HepG2 (cell line): ENCODE measurements around the gene ATRAID. TPM values are rescaled to one million over a fixed set of nuclear protein-coding genes. Genes with fewer than 3 reads are reported as not detected.

Experiments used
- AGO1 ChIP-seq: fragments of 200-400 bp; formaldehyde crosslinking; IDR thresholded peaks from 2 replicates; pipeline ENCODE4 v1.6.1; 2017; ENCODE audit warnings: mild to moderate bottlenecking, low read depth, low read length, moderate library complexity; ENCODE audit not compliant: poor library complexity, severe bottlenecking
- BRCA1 ChIP-seq: sonication (generic); formaldehyde crosslinking; IDR thresholded peaks from 2 replicates; pipeline ENCODE4 v1.4.0; 2020; ENCODE audit warnings: missing genetic modification reagents
- RARG ChIP-seq: sonication (generic); formaldehyde crosslinking; IDR thresholded peaks from 2 replicates; pipeline ENCODE4 v1.4.0; 2020; ENCODE audit warnings: low read depth, mild to moderate bottlenecking, missing genetic modification reagents
- SMYD3 ChIP-seq: sonication (generic); formaldehyde crosslinking; IDR thresholded peaks from 2 replicates; pipeline ENCODE4 v1.8.1; 2023; ENCODE audit warnings: mild to moderate bottlenecking, missing genetic modification reagents
- TBL1XR1 ChIP-seq: fragments of 150-350 bp; IDR thresholded peaks from 2 replicates; pipeline ENCODE4 v1.6.1; 2014; ENCODE audit warnings: borderline replicate concordance, low read length; ENCODE audit not compliant: partially characterized antibody
- TBX2 ChIP-seq: sonication (generic); formaldehyde crosslinking; IDR thresholded peaks from 2 replicates; pipeline ENCODE4 v1.5.0; 2020; ENCODE audit warnings: missing genetic modification reagents, mild to moderate bottlenecking, borderline replicate concordance
- ZFP36 ChIP-seq: fragments of 150-350 bp; IDR thresholded peaks from 2 replicates; pipeline ENCODE4 v1.6.1; 2018; ENCODE audit warnings: borderline replicate concordance, low read length, low read depth; ENCODE audit not compliant: partially characterized antibody
- ZNF496 ChIP-seq: sonication (generic); formaldehyde crosslinking; IDR thresholded peaks from 2 replicates; pipeline ENCODE4 v1.8.1; 2023; ENCODE audit warnings: mild to moderate bottlenecking, moderate library complexity, missing genetic modification reagents; ENCODE audit not compliant: insufficient replicate concordance
- ZNF766 ChIP-seq: sonication (generic); formaldehyde crosslinking; IDR thresholded peaks from 2 replicates; pipeline ENCODE4 v1.5.0; 2020; ENCODE audit warnings: missing genetic modification reagents, borderline replicate concordance
- polyA plus RNA-seq, 8 experiments: library from polyadenylated mRNA; depleted of rRNA in 3 of 8; stranded (reverse) in 7 of 8; unstranded in 1 of 8; fragments of >200 nt; fragmentation: Illumina TruSeq in 4 of 8; extraction: Trizol in 4 of 8; gene quantifications; 2 replicates each; pipeline versions ENCODE4 v1.2.1 to v1.2.3, GENCODE V29; 2011 to 2016; ENCODE audit warnings: low read depth in 4 of 8, missing spikeins in 1 of 8, mixed read lengths in 1 of 8; ENCODE audit not compliant: insufficient read depth in 1 of 8
- total RNA-seq, 5 experiments: library from RNA; depleted of rRNA; stranded (reverse); fragments of >200 nt; fragmentation: Illumina TruSeq; extraction: Trizol; gene quantifications; 2 replicates each; pipeline ENCODE4 v1.2.3, GENCODE V29; 2016; ENCODE audit warnings: low read depth in 1 of 5
- TF ChIP-seq, protein P1 (sequence below): sonication (generic); formaldehyde crosslinking; IDR thresholded peaks from 2 replicates; pipeline ENCODE4 v1.5.1; 2020; ENCODE audit warnings: mild to moderate bottlenecking, moderate library complexity, missing genetic modification reagents
- TF ChIP-seq, protein P2 (sequence below): sonication (generic); formaldehyde crosslinking; IDR thresholded peaks from 2 replicates; pipeline ENCODE4 v1.4.0; 2020; ENCODE audit warnings: missing genetic modification reagents, borderline replicate concordance
- TF ChIP-seq, protein P3 (sequence below): sonication (generic); IDR thresholded peaks from 2 replicates; pipeline ENCODE4 v1.6.1; 2016; ENCODE audit warnings: low read depth, borderline replicate concordance
- TF ChIP-seq, protein P4 (sequence below): sonication (generic); formaldehyde crosslinking; conservative IDR thresholded peaks from 2 replicates; pipeline ENCODE4 v1.4.0; 2020; ENCODE audit warnings: missing genetic modification reagents
- TF ChIP-seq, protein P5 (sequence below): sonication (generic); formaldehyde crosslinking; IDR thresholded peaks from 2 replicates; pipeline ENCODE4 v1.4.0; 2020; ENCODE audit warnings: missing genetic modification reagents, borderline replicate concordance
- TF ChIP-seq, protein P6 (sequence below): sonication (generic); formaldehyde crosslinking; IDR thresholded peaks from 2 replicates; pipeline ENCODE4 v1.5.1; 2020; ENCODE audit warnings: missing genetic modification reagents, mild to moderate bottlenecking, borderline replicate concordance

The ATRAID gene
- total and polyA plus RNA-seq, 2 of the 13 experiments (the other 11 are each of a cell fraction or from before 2014, with no cell fraction given), result 207 to 382 TPM

DNA sequence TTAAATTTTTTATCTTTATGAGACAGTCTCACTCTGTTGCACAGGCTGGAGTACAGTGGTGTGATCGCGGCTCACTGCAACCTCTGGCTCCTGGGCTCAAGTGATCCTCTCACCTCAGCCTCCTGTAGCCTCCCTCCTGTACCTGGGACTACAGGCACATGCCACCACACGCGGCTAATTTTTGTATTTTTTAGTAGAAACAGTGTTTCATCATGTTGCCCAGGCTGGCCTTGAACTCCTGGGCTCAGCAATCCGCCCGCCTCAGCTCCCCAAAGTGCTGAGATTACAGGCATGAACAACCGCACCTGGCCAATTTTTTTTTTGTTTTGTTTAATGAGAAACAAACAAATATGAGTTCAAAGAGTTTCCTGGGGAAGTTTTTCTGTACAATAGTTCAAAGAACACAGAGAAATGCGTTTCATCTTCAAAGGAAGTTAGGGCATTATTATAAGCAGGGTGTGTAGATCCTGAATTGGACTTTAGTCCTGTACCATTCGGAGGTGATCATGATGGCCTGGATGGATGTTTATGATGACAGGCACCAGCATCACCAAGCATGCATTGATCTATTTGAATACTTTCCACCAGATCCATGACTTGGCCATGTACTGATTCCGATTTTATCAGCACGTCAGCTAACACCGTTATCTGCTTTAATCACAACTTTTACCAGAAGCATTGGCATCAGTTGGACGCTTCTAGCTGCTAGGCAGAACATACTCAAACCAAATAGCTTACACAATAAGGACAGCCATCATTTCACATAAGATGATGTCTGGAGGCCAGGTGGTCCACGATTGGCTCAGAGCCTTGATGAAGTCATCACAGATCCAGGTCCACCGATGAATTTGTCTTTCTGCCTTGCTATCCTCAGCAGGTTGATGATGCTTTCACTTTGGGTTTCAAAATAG lies 34.1 kb upstream of the ATRAID start (continued):
- TF ChIP-seq, protein P1, sequence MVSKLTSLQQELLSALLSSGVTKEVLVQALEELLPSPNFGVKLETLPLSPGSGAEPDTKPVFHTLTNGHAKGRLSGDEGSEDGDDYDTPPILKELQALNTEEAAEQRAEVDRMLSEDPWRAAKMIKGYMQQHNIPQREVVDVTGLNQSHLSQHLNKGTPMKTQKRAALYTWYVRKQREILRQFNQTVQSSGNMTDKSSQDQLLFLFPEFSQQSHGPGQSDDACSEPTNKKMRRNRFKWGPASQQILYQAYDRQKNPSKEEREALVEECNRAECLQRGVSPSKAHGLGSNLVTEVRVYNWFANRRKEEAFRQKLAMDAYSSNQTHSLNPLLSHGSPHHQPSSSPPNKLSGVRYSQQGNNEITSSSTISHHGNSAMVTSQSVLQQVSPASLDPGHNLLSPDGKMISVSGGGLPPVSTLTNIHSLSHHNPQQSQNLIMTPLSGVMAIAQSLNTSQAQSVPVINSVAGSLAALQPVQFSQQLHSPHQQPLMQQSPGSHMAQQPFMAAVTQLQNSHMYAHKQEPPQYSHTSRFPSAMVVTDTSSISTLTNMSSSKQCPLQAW (CRISPR knock-in tag), result peak; percentile 73
- TF ChIP-seq BRCA1 (CRISPR knock-in tag) (0 out of 2 replicates have a peak, but pooled peaks have one; percentile 29), ZNF766 (CRISPR knock-in tag) (peak; percentile 25; the same call in 1 of the 2 replicates), TBX2 (CRISPR knock-in tag) (peak; percentile 98), AGO1 (no peak), TBL1XR1 (peak; percentile 79), SMYD3 (CRISPR knock-in tag) (0 out of 2 replicates have a peak, but pooled peaks have one; percentile 92), RARG (CRISPR knock-in tag) (no peak), ZNF496 (no peak), ZFP36 (no peak)
- TF ChIP-seq, protein P2, sequence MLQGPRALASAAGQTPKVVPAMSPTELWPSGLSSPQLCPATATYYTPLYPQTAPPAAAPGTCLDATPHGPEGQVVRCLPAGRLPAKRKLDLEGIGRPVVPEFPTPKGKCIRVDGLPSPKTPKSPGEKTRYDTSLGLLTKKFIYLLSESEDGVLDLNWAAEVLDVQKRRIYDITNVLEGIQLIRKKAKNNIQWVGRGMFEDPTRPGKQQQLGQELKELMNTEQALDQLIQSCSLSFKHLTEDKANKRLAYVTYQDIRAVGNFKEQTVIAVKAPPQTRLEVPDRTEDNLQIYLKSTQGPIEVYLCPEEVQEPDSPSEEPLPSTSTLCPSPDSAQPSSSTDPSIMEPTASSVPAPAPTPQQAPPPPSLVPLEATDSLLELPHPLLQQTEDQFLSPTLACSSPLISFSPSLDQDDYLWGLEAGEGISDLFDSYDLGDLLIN (CRISPR knock-in tag), result no peak
- TF ChIP-seq, protein P3, sequence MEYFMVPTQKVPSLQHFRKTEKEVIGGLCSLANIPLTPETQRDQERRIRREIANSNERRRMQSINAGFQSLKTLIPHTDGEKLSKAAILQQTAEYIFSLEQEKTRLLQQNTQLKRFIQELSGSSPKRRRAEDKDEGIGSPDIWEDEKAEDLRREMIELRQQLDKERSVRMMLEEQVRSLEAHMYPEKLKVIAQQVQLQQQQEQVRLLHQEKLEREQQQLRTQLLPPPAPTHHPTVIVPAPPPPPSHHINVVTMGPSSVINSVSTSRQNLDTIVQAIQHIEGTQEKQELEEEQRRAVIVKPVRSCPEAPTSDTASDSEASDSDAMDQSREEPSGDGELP, result peak; percentile 75
- TF ChIP-seq, protein P4, sequence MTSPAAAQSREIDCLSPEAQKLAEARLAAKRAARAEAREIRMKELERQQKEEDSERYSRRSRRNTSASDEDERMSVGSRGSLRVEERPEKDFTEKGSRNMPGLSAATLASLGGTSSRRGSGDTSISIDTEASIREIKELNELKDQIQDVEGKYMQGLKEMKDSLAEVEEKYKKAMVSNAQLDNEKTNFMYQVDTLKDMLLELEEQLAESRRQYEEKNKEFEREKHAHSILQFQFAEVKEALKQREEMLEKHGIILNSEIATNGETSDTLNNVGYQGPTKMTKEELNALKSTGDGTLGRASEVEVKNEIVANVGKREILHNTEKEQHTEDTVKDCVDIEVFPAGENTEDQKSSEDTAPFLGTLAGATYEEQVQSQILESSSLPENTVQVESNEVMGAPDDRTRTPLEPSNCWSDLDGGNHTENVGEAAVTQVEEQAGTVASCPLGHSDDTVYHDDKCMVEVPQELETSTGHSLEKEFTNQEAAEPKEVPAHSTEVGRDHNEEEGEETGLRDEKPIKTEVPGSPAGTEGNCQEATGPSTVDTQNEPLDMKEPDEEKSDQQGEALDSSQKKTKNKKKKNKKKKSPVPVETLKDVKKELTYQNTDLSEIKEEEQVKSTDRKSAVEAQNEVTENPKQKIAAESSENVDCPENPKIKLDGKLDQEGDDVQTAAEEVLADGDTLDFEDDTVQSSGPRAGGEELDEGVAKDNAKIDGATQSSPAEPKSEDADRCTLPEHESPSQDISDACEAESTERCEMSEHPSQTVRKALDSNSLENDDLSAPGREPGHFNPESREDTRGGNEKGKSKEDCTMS (CRISPR knock-in tag), result no peak
- TF ChIP-seq, protein P5, sequence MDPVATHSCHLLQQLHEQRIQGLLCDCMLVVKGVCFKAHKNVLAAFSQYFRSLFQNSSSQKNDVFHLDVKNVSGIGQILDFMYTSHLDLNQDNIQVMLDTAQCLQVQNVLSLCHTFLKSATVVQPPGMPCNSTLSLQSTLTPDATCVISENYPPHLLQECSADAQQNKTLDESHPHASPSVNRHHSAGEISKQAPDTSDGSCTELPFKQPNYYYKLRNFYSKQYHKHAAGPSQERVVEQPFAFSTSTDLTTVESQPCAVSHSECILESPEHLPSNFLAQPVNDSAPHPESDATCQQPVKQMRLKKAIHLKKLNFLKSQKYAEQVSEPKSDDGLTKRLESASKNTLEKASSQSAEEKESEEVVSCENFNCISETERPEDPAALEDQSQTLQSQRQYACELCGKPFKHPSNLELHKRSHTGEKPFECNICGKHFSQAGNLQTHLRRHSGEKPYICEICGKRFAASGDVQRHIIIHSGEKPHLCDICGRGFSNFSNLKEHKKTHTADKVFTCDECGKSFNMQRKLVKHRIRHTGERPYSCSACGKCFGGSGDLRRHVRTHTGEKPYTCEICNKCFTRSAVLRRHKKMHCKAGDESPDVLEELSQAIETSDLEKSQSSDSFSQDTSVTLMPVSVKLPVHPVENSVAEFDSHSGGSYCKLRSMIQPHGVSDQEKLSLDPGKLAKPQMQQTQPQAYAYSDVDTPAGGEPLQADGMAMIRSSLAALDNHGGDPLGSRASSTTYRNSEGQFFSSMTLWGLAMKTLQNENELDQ (CRISPR knock-in tag), result no peak
- TF ChIP-seq, protein P6, sequence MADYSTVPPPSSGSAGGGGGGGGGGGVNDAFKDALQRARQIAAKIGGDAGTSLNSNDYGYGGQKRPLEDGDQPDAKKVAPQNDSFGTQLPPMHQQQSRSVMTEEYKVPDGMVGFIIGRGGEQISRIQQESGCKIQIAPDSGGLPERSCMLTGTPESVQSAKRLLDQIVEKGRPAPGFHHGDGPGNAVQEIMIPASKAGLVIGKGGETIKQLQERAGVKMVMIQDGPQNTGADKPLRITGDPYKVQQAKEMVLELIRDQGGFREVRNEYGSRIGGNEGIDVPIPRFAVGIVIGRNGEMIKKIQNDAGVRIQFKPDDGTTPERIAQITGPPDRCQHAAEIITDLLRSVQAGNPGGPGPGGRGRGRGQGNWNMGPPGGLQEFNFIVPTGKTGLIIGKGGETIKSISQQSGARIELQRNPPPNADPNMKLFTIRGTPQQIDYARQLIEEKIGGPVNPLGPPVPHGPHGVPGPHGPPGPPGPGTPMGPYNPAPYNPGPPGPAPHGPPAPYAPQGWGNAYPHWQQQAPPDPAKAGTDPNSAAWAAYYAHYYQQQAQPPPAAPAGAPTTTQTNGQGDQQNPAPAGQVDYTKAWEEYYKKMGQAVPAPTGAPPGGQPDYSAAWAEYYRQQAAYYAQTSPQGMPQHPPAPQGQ (CRISPR knock-in tag), result no peak
